GM21737 (cell line): ENCODE results near the gene CFAP74.

Source experiments
- ATAC-seq: cut with Tn5 transposase; IDR thresholded peaks from one replicate; pipeline ENCODE4 v1.9.1; 2021; ENCODE audit warnings: mild to moderate bottlenecking, moderate library complexity; ENCODE audit not compliant: unreplicated experiment

CFAP74 gene

GRCh38 chr1:1956101-1956500, 47.5 kb downstream of the CFAP74 start:
- no peak for ATAC-seq

GRCh38 chr1:1955621-1956094, 47.9 kb downstream of the CFAP74 start:
- ATAC-seq: no peak

GRCh38 chr1:1954831-1955441, 48.6 kb downstream of the CFAP74 start:
- ATAC-seq: no peak

- no peak for ATAC-seq
Observed at GRCh38 chr1:1954015-1954414, 49.6 kb downstream of the CFAP74 start.

GRCh38 chr1:1950940-1951339, 52.6 kb downstream of the CFAP74 start:
- ATAC-seq: no peak

- no peak for ATAC-seq
Observed at GRCh38 chr1:1948783-1949182, 54.8 kb downstream of the CFAP74 start.

GRCh38 chr1:1947493-1947892, 56.1 kb downstream of the CFAP74 start:
- no peak for ATAC-seq

GRCh38 chr1:1946540-1946939, 57.0 kb downstream of the CFAP74 start:
- no peak for ATAC-seq

GRCh38 chr1:1945782-1946393, 57.7 kb downstream of the CFAP74 start:
- ATAC-seq: no peak

- no peak for ATAC-seq
Observed at GRCh38 chr1:1943834-1944570, 59.6 kb downstream of the CFAP74 start.

- ATAC-seq: no peak
Observed at GRCh38 chr1:1942753-1943656, 60.6 kb downstream of the CFAP74 start.

- no peak for ATAC-seq
Observed at GRCh38 chr1:1941868-1942752, 61.5 kb downstream of the CFAP74 start.

GRCh38 chr1:1941211-1941841, 62.3 kb downstream of the CFAP74 start:
- no peak for ATAC-seq

GRCh38 chr1:1940123-1940425, 63.5 kb downstream of the CFAP74 start:
- ATAC-seq: no peak

- no peak for ATAC-seq
Observed at GRCh38 chr1:1939296-1940122, 64.1 kb downstream of the CFAP74 start.

GRCh38 chr1:1938613-1939295, 64.8 kb downstream of the CFAP74 start:
- ATAC-seq: no peak

GRCh38 chr1:1938276-1938573, 65.4 kb downstream of the CFAP74 start:
- ATAC-seq: no peak

GRCh38 chr1:1937549-1938275, 65.9 kb downstream of the CFAP74 start:
- no peak for ATAC-seq
